CD4-positive, alpha-beta memory T cell (primary cell): ENCODE results near the gene BRSK1. TPM values are rescaled to one million over a fixed set of nuclear protein-coding genes. Genes with fewer than 3 reads are reported as not detected.
A peak's percentile ranks its signal among the peaks of the same experiment; 100 is the strongest.

ENCODE experiments used
- CTCF ChIA-PET: fragments of 350-600 bp; sonication (Branson Sonifier 250); formaldehyde crosslinking; loops from one replicate; lab custom pipeline; 2021; ENCODE audit warnings: inconsistent platforms; ENCODE audit not compliant: partially characterized antibody; lab: Charles Lee
- POLR2A ChIA-PET: fragments of 350-600 bp; sonication (Branson Sonifier 250); formaldehyde crosslinking; loops from one replicate; lab custom pipeline; 2021; ENCODE audit not compliant: partially characterized antibody; lab: Charles Lee
- DNase-seq, 5 donors: peaks; one replicate each; pipeline versions ENCODE4 v3.0.0 to v3.0.0-alpha.2; 2020 to 2022; ENCODE audit warnings: mixed read lengths in 1 of 5
- H3K27ac ChIP-seq: one replicate; pipeline ENCODE4 v1.7.0; 2013; ENCODE audit warnings: low read depth, low read length
- H3K27me3 ChIP-seq: 2 replicates; pipeline ENCODE4 v1.7.0; 2013; ENCODE audit warnings: mild to moderate bottlenecking, low read length, moderate library complexity; ENCODE audit not compliant: insufficient read depth
- H3K36me3 ChIP-seq: 2 replicates; pipeline ENCODE4 v1.7.0; 2013; ENCODE audit warnings: mild to moderate bottlenecking, low read length, moderate library complexity; ENCODE audit not compliant: insufficient read depth
- H3K4me1 ChIP-seq: 2 replicates; pipeline ENCODE4 v1.7.0; 2013; ENCODE audit warnings: mild to moderate bottlenecking, low read length, moderate library complexity; ENCODE audit not compliant: insufficient read depth
- H3K4me3 ChIP-seq, 2 donors: one replicate each; pipeline ENCODE4 v1.7.0; 2013; ENCODE audit warnings: low read length in 2 of 2, mild to moderate bottlenecking in 1 of 2
- H3K9me3 ChIP-seq, 2 donors: one replicate each; pipeline ENCODE4 v1.7.0; 2013; ENCODE audit warnings: low read length in 2 of 2, control low read depth in 1 of 2; ENCODE audit not compliant: control insufficient read depth in 1 of 2
- H3K27ac Mint-ChIP-seq, 7 donors: one replicate each; pipeline ENCODE4 v1.8.0; 2020 to 2021; ENCODE audit warnings: mixed read lengths in 7 of 7, mild to moderate bottlenecking in 6 of 7, inconsistent platforms in 3 of 7, moderate library complexity in 3 of 7
- H3K27me3 Mint-ChIP-seq, 2 donors: one replicate each; pipeline ENCODE4 v1.8.0; 2020 to 2021; ENCODE audit warnings: mixed read lengths in 2 of 2
- H3K36me3 Mint-ChIP-seq, 2 donors: one replicate each; pipeline ENCODE4 v1.8.0; 2020 to 2021; ENCODE audit warnings: mixed read lengths in 2 of 2, inconsistent platforms in 1 of 2, mild to moderate bottlenecking in 1 of 2
- H3K4me1 Mint-ChIP-seq, 4 donors: one replicate each; pipeline ENCODE4 v1.8.0; 2020 to 2021; ENCODE audit warnings: mixed read lengths in 4 of 4, mild to moderate bottlenecking in 1 of 4
- H3K4me3 Mint-ChIP-seq, 8 donors: one replicate each; pipeline ENCODE4 v1.8.0; 2020 to 2021; ENCODE audit warnings: mixed read lengths in 8 of 8, mild to moderate bottlenecking in 7 of 8, moderate library complexity in 6 of 8, inconsistent platforms in 3 of 8
- H3K9me3 Mint-ChIP-seq, 8 donors: one replicate each; pipeline ENCODE4 v1.8.0; 2020 to 2021; ENCODE audit warnings: mixed read lengths in 8 of 8, mild to moderate bottlenecking in 5 of 8, inconsistent platforms in 3 of 8, moderate library complexity in 1 of 8
- intact Hi-C: fragments of 100-400 bp; cut with micrococcal nuclease; formaldehyde crosslinking; loops from one replicate; pipeline ENCODE4 v1.15.1; 2023
- microRNA-seq: library from miRNA; unstranded; fragments of <30 nt; microRNA quantifications from one replicate; pipeline ENCODE4 v1.2.0, GENCODE V29; 2021; ENCODE audit warnings: borderline replicate concordance, borderline number of aligned reads, borderline microRNAs expressed, mixed read lengths
- polyA plus RNA-seq, 2 donors: library from polyadenylated mRNA; unstranded; fragments of 300-500 nt; fragmentation: Illumina TruSeq; gene quantifications; one replicate each; pipeline ENCODE4 v1.2.3, GENCODE V29; 2021
- total RNA-seq, 2 experiments: library from RNA; stranded (reverse); gene quantifications; one replicate each; pipeline ENCODE4 v1.2.3, GENCODE V29; 2021

The BRSK1 gene
- total and polyA plus RNA-seq, 4 experiments from 2014 or later: 1.4 to 1.7 TPM; not detected in 2

GRCh38 chr19:55360902-55361301 is 77.1 kb downstream of the BRSK1 start:
- Histone ChIP-seq H3K4me1 (no peaks in the 10 kb centered on the region), H3K36me3 (no peaks in the 10 kb centered on the region), H3K27me3 (peaks cover 3% of the 10 kb centered on the region), H3K4me3 (no peak overlapping the region), H3K9me3 (no peaks in the 10 kb centered on the region), H3K27ac (no peak overlapping the region)
- H3K27ac Mint-ChIP-seq: no peak overlapping the region
- intact Hi-C loops: no loop called here
- no peaks in the 10 kb centered on the region for H3K36me3 Mint-ChIP-seq
- CTCF ChIA-PET: no interaction called here
- peaks cover 6 to 8% of the 10 kb centered on the region in 2 donors for H3K27me3 Mint-ChIP-seq
- POLR2A ChIA-PET: no interaction called here
- no peak for DNase-seq
- no peak overlapping the region for H3K4me3 Mint-ChIP-seq
- H3K9me3 Mint-ChIP-seq: no peaks in the 10 kb centered on the region
- no peaks in the 10 kb centered on the region for H3K4me1 Mint-ChIP-seq

Small RNA genes lying within 50 kb of the gene (microRNA-seq; reads per million reads assigned to microRNA genes)
- gene MIR6802 (1.7 reads per million), gene MIR6803 (11.7 reads per million, percentile 42 among the genes with 10 or more reads in this experiment)

Other genes starting within 250 kb of the BRSK1 start
- gene GP6, start 245.7 kb upstream of the BRSK1 start, total RNA-seq: under 1 TPM; 0.33 to 0.52 TPM
- gene GP6, start 245.7 kb upstream of the BRSK1 start, polyA plus RNA-seq: not detected
- gene RDH13, start 220.8 kb upstream of the BRSK1 start, total RNA-seq: 10 to 100 TPM; 23.9 to 27.4 TPM
- 10 to 100 TPM in 1 of 2 donors, 1 to 10 TPM in 1; 3.3 to 15.6 TPM for gene RDH13, start 220.8 kb upstream of the BRSK1 start, polyA plus RNA-seq
- 1 to 10 TPM; 1.6 to 2.2 TPM for gene EPS8L1, start 208.1 kb upstream of the BRSK1 start, total RNA-seq
- gene EPS8L1, start 208.1 kb upstream of the BRSK1 start, polyA plus RNA-seq: under 1 TPM; 0.45 to 0.49 TPM
- gene PPP1R12C, start 166.4 kb upstream of the BRSK1 start, total RNA-seq: 100 to 1,000 TPM; 165 TPM
- 1 to 10 TPM; 1.4 to 9.5 TPM for gene PPP1R12C, start 166.4 kb upstream of the BRSK1 start, polyA plus RNA-seq
- gene TNNT1, start 134.8 kb upstream of the BRSK1 start, total RNA-seq: not detected
- not detected for gene TNNT1, start 134.8 kb upstream of the BRSK1 start, polyA plus RNA-seq
- gene TNNI3, start 126.3 kb upstream of the BRSK1 start, total RNA-seq: not detected
- gene TNNI3, start 126.3 kb upstream of the BRSK1 start, polyA plus RNA-seq: not detected
- gene DNAAF3, start 117.4 kb upstream of the BRSK1 start, total RNA-seq: not detected
- under 1 TPM in 1 of 2 donors, not detected in 1; 0.93 TPM for gene DNAAF3, start 117.4 kb upstream of the BRSK1 start, polyA plus RNA-seq
- gene SYT5, start 103.7 kb upstream of the BRSK1 start, total RNA-seq: not detected
- gene SYT5, start 103.7 kb upstream of the BRSK1 start, polyA plus RNA-seq: under 1 TPM; 0.29 to 0.59 TPM
- not detected for gene PTPRH, start 74.5 kb upstream of the BRSK1 start, total RNA-seq
- gene PTPRH, start 74.5 kb upstream of the BRSK1 start, polyA plus RNA-seq: not detected
- gene TMEM86B, start 55.2 kb upstream of the BRSK1 start, total RNA-seq: 10 to 100 TPM; 19.7 to 22.1 TPM
- gene TMEM86B, start 55.2 kb upstream of the BRSK1 start, polyA plus RNA-seq: 1 to 10 TPM in 1 of 2 donors, not detected in 1; 3.5 TPM
- gene PPP6R1, start 25.0 kb upstream of the BRSK1 start, total RNA-seq: 100 to 1,000 TPM; 161 to 162 TPM
- gene PPP6R1, start 25.0 kb upstream of the BRSK1 start, polyA plus RNA-seq: 100 to 1,000 TPM in 1 of 2 donors, 10 to 100 TPM in 1; 22.9 to 107 TPM
- 10 to 100 TPM; 17.9 to 18.5 TPM for gene HSPBP1, start 3.9 kb upstream of the BRSK1 start, total RNA-seq
- 10 to 100 TPM; 35.7 to 38.7 TPM for gene HSPBP1, start 3.9 kb upstream of the BRSK1 start, polyA plus RNA-seq
- 1 to 10 TPM in 1 of 2 experiments, under 1 TPM in 1; 0.87 to 1.3 TPM for gene TMEM150B, start 41.3 kb downstream of the BRSK1 start, total RNA-seq
- not detected for gene TMEM150B, start 41.3 kb downstream of the BRSK1 start, polyA plus RNA-seq
- gene KMT5C, start 55.9 kb downstream of the BRSK1 start, total RNA-seq: 10 to 100 TPM; 23.1 to 23.5 TPM
- gene KMT5C, start 55.9 kb downstream of the BRSK1 start, polyA plus RNA-seq: 1 to 10 TPM in 1 of 2 donors, under 1 TPM in 1; 0.60 to 1.5 TPM
- under 1 TPM in 1 of 2 experiments, not detected in 1; 0.38 TPM for gene COX6B2, start 70.7 kb downstream of the BRSK1 start, total RNA-seq
- not detected for gene COX6B2, start 70.7 kb downstream of the BRSK1 start, polyA plus RNA-seq
- gene GARIN5B, start 79.3 kb downstream of the BRSK1 start, total RNA-seq: not detected
- not detected for gene GARIN5B, start 79.3 kb downstream of the BRSK1 start, polyA plus RNA-seq
- gene IL11, start 86.5 kb downstream of the BRSK1 start, total RNA-seq: under 1 TPM; 0.32 to 0.47 TPM
- not detected for gene IL11, start 86.5 kb downstream of the BRSK1 start, polyA plus RNA-seq
- not detected for gene TMEM190, start 92.8 kb downstream of the BRSK1 start, total RNA-seq
- not detected for gene TMEM190, start 92.8 kb downstream of the BRSK1 start, polyA plus RNA-seq
- gene TMEM238, start 100.3 kb downstream of the BRSK1 start, total RNA-seq: 1 to 10 TPM; 9.6 to 9.9 TPM
- gene TMEM238, start 100.3 kb downstream of the BRSK1 start, polyA plus RNA-seq: 1 to 10 TPM in 1 of 2 donors, not detected in 1; 2.4 TPM
- 1,000 to 10,000 TPM; 3,136 to 3,159 TPM for gene RPL28, start 101.9 kb downstream of the BRSK1 start, total RNA-seq
- 100 to 1,000 TPM; 257 to 784 TPM for gene RPL28, start 101.9 kb downstream of the BRSK1 start, polyA plus RNA-seq
- gene UBE2S, start 123.8 kb downstream of the BRSK1 start, total RNA-seq: 10 to 100 TPM; 18.0 to 21.6 TPM
- gene UBE2S, start 123.8 kb downstream of the BRSK1 start, polyA plus RNA-seq: 10 to 100 TPM; 24.2 to 25.4 TPM
- not detected for gene SHISA7, start 159.3 kb downstream of the BRSK1 start, total RNA-seq
- gene SHISA7, start 159.3 kb downstream of the BRSK1 start, polyA plus RNA-seq: not detected
- gene ISOC2, start 177.6 kb downstream of the BRSK1 start, total RNA-seq: 10 to 100 TPM in 1 of 2 experiments, 1 to 10 TPM in 1; 9.9 to 13.7 TPM
- gene ISOC2, start 177.6 kb downstream of the BRSK1 start, polyA plus RNA-seq: 10 to 100 TPM; 24.7 to 29.4 TPM
- gene C19orf85, start 180.8 kb downstream of the BRSK1 start, total RNA-seq: not detected
- not detected for gene C19orf85, start 180.8 kb downstream of the BRSK1 start, polyA plus RNA-seq
- 1 to 10 TPM; 8.1 to 9.1 TPM for gene ZNF628, start 192.6 kb downstream of the BRSK1 start, total RNA-seq
- under 1 TPM in 1 of 2 donors, not detected in 1; 0.47 TPM for gene ZNF628, start 192.6 kb downstream of the BRSK1 start, polyA plus RNA-seq
- gene NAT14, start 201.2 kb downstream of the BRSK1 start, total RNA-seq: 1 to 10 TPM; 2.7 to 3.1 TPM
- gene NAT14, start 201.2 kb downstream of the BRSK1 start, polyA plus RNA-seq: 1 to 10 TPM; 2.6 to 3.2 TPM
- gene SSC5D, start 204.4 kb downstream of the BRSK1 start, total RNA-seq: under 1 TPM; 0.20 to 0.36 TPM
- gene SSC5D, start 204.4 kb downstream of the BRSK1 start, polyA plus RNA-seq: not detected